SU-DHL-6 (cell line): ENCODE measurements around the gene PLOD2.

Experiments
- H2AFZ ChIP-seq: fragments of 200-600 bp; sonication (generic); 2 replicates; pipeline ENCODE4 v1.6.1; 2014; ENCODE audit warnings: low read depth, mild to moderate bottlenecking, moderate library complexity, mixed read lengths, antibody characterized with exemption, low read length; ENCODE audit not compliant: severe bottlenecking
- H3F3A ChIP-seq: fragments of 200-600 bp; shearing (Covaris generic); 2 replicates; pipeline ENCODE4 v1.6.0; 2016; ENCODE audit warnings: antibody characterized with exemption, mild to moderate bottlenecking; ENCODE audit not compliant: insufficient read depth
- H3K27ac ChIP-seq: fragments of 200-600 bp; sonication (generic); 2 replicates; pipeline ENCODE4 v1.5.1; 2016; ENCODE audit warnings: low read depth, mild to moderate bottlenecking, low read length, moderate library complexity, mixed read lengths
- H3K27me3 ChIP-seq: fragments of 200-600 bp; sonication (generic), shearing (Covaris generic); 2 replicates; pipeline ENCODE4 v1.6.0; 2014; ENCODE audit warnings: mild to moderate bottlenecking, low read length
- H3K36me3 ChIP-seq: fragments of 200-600 bp; sonication (generic); 2 replicates; pipeline ENCODE4 v1.6.1; 2014; ENCODE audit warnings: mild to moderate bottlenecking, low read length, mixed read lengths
- H3K4me2 ChIP-seq: fragments of 300-600, 200-600 bp; shearing (Covaris generic), sonication (generic); 2 replicates; pipeline ENCODE4 v1.6.0; 2014; ENCODE audit warnings: low read length, low read depth, mild to moderate bottlenecking; ENCODE audit not compliant: poor library complexity, severe bottlenecking
- H3K4me3 ChIP-seq: fragments of 200-600 bp; sonication (generic); 2 replicates; pipeline ENCODE4 v1.5.1; 2014; ENCODE audit warnings: antibody characterized with exemption, low read length, mild to moderate bottlenecking, mixed read lengths; ENCODE audit not compliant: insufficient read depth, poor library complexity, severe bottlenecking
- H3K79me2 ChIP-seq: fragments of 200-600 bp; sonication (generic); 2 replicates; pipeline ENCODE4 v1.6.1; 2014; ENCODE audit warnings: mild to moderate bottlenecking, low read length, moderate library complexity; ENCODE audit not compliant: insufficient read depth
- H3K9ac ChIP-seq: fragments of 200-600 bp; sonication (generic); 2 replicates; pipeline ENCODE4 v1.7.0; 2014; ENCODE audit warnings: mild to moderate bottlenecking, low read length
- H3K9me2 ChIP-seq: fragments of 200-600 bp; sonication (generic); replicated peaks from 2 replicates; pipeline ENCODE4 v1.6.1; 2014; ENCODE audit warnings: low read length; ENCODE audit not compliant: insufficient read depth
- H3K9me3 ChIP-seq: fragments of 200-600 bp; sonication (generic); 2 replicates; pipeline ENCODE4 v1.6.1; 2014; ENCODE audit warnings: low read length, mixed read lengths; ENCODE audit not compliant: insufficient read depth
- H4K20me1 ChIP-seq: fragments of 200-600 bp; sonication (generic); 2 replicates; pipeline ENCODE4 v1.6.1; 2014; ENCODE audit warnings: low read depth, mild to moderate bottlenecking, antibody characterized with exemption, low read length, moderate library complexity, mixed read lengths
- EZH2phosphoT487 ChIP-seq: fragments of 200-600 bp; sonication (generic), shearing (Covaris generic); conservative IDR thresholded peaks from 2 replicates; pipeline ENCODE4 v1.6.1; 2018; ENCODE audit warnings: mild to moderate bottlenecking, antibody characterized with exemption, low read length, moderate library complexity, mixed read lengths
- TF ChIP-seq, protein P1 (sequence below): fragments of 200-600 bp; sonication (generic); IDR thresholded peaks from one replicate; pipeline ENCODE4 v1.5.1; 2017; ENCODE audit warnings: antibody characterized with exemption, mild to moderate bottlenecking, low read length, moderate library complexity; ENCODE audit not compliant: insufficient read depth, poor library complexity, severe bottlenecking

PLOD2 gene

DNA sequence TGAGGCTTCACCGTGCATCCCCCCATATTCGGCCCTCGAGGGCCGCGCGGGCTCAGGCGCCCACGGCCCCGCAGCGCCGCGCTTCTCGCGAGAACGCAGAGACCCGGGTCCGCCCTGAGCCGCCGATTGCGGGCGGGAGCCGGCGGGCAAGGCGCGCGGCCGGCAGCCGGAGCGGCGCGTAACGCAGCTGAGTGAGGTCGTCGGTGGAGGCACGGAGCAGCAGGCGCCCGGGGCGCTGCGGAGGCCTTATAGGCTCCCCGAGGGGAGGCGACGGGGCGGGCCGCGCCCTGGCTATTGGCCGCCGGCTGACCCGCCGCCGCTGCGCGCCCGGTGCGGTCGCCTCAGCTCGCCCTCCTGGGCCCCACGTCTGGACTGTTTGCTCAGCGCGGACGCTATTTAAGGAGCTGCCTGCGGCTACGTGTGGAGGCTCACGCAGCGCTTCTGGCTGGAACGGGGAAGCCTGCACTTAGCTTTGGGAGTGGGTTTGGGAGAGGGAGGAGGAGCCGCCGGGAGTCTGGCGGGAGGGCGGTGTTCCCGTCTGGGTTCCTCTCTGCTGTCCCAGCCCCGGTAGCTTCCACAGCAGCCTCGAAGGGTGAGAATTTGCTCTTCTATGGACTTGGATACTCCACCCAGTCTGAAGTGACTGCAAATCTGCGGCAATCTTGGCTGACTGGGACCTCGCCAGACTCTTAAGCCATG, at the start of gene PLOD2:
Gene PLOD2, minus strand, starts transcription at position 221 of the 699 bp plus-strand sequence. Its CDS starts 195 bp downstream, at position 26.
- no peaks in the 10 kb centered on the region for H3F3A ChIP-seq
- no peak within 1 kb of the TSS for H3K4me2 ChIP-seq
- no peak within 1 kb of the TSS for H3K27ac ChIP-seq
- no peaks in the 10 kb centered on the region for H3K27me3 ChIP-seq
- H2AFZ ChIP-seq = no peak within 1 kb of the TSS
- TF ChIP-seq, protein P1, sequence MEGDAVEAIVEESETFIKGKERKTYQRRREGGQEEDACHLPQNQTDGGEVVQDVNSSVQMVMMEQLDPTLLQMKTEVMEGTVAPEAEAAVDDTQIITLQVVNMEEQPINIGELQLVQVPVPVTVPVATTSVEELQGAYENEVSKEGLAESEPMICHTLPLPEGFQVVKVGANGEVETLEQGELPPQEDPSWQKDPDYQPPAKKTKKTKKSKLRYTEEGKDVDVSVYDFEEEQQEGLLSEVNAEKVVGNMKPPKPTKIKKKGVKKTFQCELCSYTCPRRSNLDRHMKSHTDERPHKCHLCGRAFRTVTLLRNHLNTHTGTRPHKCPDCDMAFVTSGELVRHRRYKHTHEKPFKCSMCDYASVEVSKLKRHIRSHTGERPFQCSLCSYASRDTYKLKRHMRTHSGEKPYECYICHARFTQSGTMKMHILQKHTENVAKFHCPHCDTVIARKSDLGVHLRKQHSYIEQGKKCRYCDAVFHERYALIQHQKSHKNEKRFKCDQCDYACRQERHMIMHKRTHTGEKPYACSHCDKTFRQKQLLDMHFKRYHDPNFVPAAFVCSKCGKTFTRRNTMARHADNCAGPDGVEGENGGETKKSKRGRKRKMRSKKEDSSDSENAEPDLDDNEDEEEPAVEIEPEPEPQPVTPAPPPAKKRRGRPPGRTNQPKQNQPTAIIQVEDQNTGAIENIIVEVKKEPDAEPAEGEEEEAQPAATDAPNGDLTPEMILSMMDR = no peak
- no peak for TF ChIP-seq EZH2phosphoT487
- no peaks in the 10 kb centered on the region for H4K20me1 ChIP-seq
- H3K9me3 ChIP-seq = no peaks in the 10 kb centered on the region
- no peaks in the 10 kb centered on the region for H3K36me3 ChIP-seq
- H3K79me2 ChIP-seq = no peaks in the 10 kb centered on the region
- no peak within 1 kb of the TSS for H3K4me3 ChIP-seq
- H3K9me2 ChIP-seq = no peaks in the 10 kb centered on the region
- no peak within 1 kb of the TSS for H3K9ac ChIP-seq

DNA sequence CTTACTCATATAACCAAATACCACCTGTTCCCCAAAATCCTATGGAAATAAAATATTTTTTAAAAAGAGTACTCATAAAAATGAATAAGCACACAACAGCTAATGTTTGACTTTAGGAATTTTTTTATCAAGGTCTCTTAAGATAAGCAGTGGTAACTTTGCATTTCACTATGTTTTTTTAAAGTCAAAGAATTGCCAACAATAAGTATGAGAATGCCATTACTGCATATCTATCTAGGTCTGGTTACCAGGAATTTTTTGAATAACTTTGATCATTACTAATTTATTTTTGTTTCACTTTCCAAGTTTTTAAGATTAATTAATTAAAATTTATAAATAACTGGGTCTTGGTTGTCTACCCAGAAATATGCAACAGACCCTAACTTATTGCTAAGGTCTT, 48.4 kb upstream of the PLOD2 start:
- no peak overlapping the region for H3K4me2 ChIP-seq
- no peaks in the 10 kb centered on the region for H4K20me1 ChIP-seq
- H3K27me3 ChIP-seq = no peaks in the 10 kb centered on the region
- TF ChIP-seq, protein P1 = no peak
- TF ChIP-seq EZH2phosphoT487 = no peak
- no peak overlapping the region for H3K27ac ChIP-seq
- no peaks in the 10 kb centered on the region for H3K9me2 ChIP-seq
- H3K9ac ChIP-seq = no peak overlapping the region
- no peak overlapping the region for H3K4me3 ChIP-seq
- H2AFZ ChIP-seq = no peak overlapping the region
- no peaks in the 10 kb centered on the region for H3K36me3 ChIP-seq
- no peaks in the 10 kb centered on the region for H3K79me2 ChIP-seq
- no peaks in the 10 kb centered on the region for H3F3A ChIP-seq
- H3K9me3 ChIP-seq = no peaks in the 10 kb centered on the region

DNA sequence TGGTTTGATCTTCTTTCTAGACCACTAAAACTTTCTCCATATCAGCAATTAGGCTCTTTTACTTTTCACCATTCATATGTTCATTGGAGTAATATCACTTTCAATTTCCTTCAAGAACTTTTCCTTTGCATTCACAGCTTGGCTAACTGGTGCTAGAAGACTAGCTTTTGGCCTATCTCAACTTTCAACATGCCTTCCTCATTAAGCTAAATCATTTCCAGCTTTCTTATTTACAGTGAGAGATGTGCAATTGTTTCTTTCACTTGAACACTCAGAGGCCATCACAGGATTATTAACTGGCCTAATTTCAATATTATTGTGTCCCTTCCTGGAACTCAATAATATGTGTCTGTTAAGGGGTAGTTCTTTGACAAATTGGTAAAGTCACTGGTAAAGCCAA, 42.8 kb upstream of the PLOD2 start:
- no peak overlapping the region for H2AFZ ChIP-seq
- TF ChIP-seq EZH2phosphoT487 = no peak
- TF ChIP-seq, protein P1 = no peak
- no peaks in the 10 kb centered on the region for H3K36me3 ChIP-seq
- no peak overlapping the region for H3K27ac ChIP-seq
- no peak overlapping the region for H3K4me3 ChIP-seq
- no peaks in the 10 kb centered on the region for H3K9me2 ChIP-seq
- no peaks in the 10 kb centered on the region for H4K20me1 ChIP-seq
- no peak overlapping the region for H3K4me2 ChIP-seq
- no peaks in the 10 kb centered on the region for H3F3A ChIP-seq
- no peaks in the 10 kb centered on the region for H3K79me2 ChIP-seq
- no peak overlapping the region for H3K9ac ChIP-seq
- no peaks in the 10 kb centered on the region for H3K9me3 ChIP-seq
- no peaks in the 10 kb centered on the region for H3K27me3 ChIP-seq
